Neuron (in vitro differentiated cells): ENCODE measurements around the gene CARD16.
"Not testable (repeated sequence)": the region's sequence is repeated elsewhere in the genome, so short reads cannot be mapped to it uniquely, and the experiment has no call there.

Source experiments
- H2AFZ ChIP-seq: one replicate; pipeline ENCODE4 v1.6.1; 2013; ENCODE audit warnings: low read depth, mild to moderate bottlenecking, inconsistent platforms, low read length, moderate library complexity
- H3K27me3 ChIP-seq: one replicate; pipeline ENCODE4 v1.6.1; 2013; ENCODE audit warnings: low read length; ENCODE audit not compliant: insufficient read depth
- H3K36me3 ChIP-seq: one replicate; pipeline ENCODE4 v1.6.1; 2013; ENCODE audit warnings: low read length; ENCODE audit not compliant: insufficient read depth
- H3K4me1 ChIP-seq: one replicate; pipeline ENCODE4 v1.6.1; 2013; ENCODE audit warnings: low read length; ENCODE audit not compliant: insufficient read depth
- H3K4me3 ChIP-seq: 2 replicates; pipeline ENCODE4 v1.5.1; 2013; ENCODE audit warnings: mild to moderate bottlenecking, low read length, moderate library complexity
- H3K9me3 ChIP-seq: one replicate; pipeline ENCODE4 v1.6.1; 2013; ENCODE audit warnings: low read length

The CARD16 gene

DNA sequence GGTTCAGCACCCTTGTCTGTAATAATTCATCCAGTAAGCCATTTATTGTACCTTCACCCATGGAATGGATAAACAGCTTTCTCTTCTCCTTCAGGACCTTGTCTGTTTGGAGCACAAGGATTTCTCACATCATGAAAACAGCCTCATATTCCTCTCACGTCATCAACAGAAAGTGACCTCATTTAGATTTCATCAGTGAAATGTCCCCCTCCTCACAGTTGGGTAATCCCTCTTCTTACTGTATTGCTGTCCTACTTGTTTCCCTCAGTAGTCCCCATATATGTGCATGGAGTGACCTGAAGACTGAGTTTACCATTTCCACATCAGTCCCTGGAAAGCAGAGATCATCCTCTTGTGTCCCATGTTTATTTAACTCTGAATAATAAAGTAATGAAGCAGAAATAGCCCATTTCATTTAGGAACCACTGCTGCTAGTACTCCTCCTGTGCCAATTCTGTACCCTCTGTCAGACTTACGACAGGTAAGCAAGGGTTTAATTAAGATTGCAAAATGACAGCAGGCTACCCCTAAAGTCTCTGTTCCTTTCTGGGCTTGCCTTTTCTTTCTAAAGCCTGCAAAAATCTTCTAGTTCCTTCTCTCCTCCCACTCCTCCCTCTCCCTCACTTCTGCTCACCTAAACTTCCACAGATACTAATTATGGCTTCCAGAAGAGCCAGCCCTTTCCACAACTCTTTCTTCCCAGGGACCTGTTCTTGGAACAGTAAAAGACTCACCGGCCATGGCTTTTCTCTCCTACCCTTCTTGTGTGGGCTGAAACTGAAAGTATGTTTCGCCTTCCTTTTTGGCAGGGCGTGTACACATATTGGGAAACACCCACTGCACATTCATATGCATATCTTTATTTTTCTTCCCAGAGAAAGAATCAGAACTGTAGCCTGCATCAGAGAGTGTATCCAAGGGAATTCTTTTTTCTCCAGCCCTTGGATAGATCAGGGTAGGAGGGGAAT is at the start of gene CARD16:
Gene CARD16, minus strand, starts transcription at position 779 of the 968 bp plus-strand sequence. Its CDS starts 38 bp downstream, at position 741.
- not testable (repeated sequence) for H3K36me3 ChIP-seq, H3K27me3 ChIP-seq, H3K4me3 ChIP-seq, H2AFZ ChIP-seq, H3K9me3 ChIP-seq
- H3K4me1 ChIP-seq, result peaks cover 16% of the 10 kb centered on the region

- H3K27me3 ChIP-seq, result no peaks in the 10 kb centered on the region
- no peak overlapping the region for H3K4me3 ChIP-seq
- H3K36me3 ChIP-seq, result no peaks in the 10 kb centered on the region
- H3K9me3 ChIP-seq, result no peaks in the 10 kb centered on the region
- H3K4me1 ChIP-seq, result no peaks in the 10 kb centered on the region
- H2AFZ ChIP-seq, result no peak overlapping the region
These were observed 47.4 kb upstream of the CARD16 start for GRCh38 chr11:105092256-105093239.

DNA sequence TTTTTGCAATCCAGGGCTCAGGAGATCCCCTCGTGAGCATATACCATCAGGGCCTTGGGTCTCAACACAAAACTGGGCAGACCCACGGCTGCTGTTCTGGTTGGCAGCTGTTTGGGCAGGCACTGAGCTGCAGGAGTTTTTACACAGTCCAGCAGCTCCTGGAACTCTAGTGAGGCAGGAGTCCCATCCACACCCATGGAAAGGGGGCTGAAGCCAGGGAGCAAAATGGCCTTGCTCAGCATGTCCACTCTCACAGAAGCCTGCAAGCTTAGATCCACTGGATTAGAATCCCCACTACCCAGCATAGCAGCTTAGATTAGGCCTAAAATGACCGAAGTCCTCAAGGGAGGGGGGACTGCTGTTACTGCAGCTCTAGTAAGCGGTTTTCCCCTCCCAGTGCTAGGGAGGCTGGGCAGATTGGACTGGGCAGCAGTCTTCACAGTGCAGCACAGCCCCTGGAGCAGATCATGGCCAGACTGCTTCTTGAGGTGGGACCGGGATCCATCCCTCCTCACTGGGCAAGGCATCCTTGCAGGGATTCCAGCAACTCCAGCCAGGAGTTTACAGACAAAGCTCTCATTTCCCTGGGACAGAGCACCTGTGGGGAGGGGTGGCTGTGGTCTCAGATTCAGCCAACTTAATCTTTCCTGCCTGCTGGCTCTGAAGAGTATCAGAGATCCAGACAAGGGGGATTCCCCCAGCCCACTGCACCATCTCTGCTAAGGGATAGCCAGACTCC is 36.4 kb upstream of the CARD16 start:
- Histone ChIP-seq H3K27me3 (no peaks in the 10 kb centered on the region), H3K4me3 (no peak overlapping the region), H3K4me1 (peaks cover 8% of the 10 kb centered on the region), H3K9me3 (no peaks in the 10 kb centered on the region), H3K36me3 (no peaks in the 10 kb centered on the region), H2AFZ (no peak overlapping the region)

DNA sequence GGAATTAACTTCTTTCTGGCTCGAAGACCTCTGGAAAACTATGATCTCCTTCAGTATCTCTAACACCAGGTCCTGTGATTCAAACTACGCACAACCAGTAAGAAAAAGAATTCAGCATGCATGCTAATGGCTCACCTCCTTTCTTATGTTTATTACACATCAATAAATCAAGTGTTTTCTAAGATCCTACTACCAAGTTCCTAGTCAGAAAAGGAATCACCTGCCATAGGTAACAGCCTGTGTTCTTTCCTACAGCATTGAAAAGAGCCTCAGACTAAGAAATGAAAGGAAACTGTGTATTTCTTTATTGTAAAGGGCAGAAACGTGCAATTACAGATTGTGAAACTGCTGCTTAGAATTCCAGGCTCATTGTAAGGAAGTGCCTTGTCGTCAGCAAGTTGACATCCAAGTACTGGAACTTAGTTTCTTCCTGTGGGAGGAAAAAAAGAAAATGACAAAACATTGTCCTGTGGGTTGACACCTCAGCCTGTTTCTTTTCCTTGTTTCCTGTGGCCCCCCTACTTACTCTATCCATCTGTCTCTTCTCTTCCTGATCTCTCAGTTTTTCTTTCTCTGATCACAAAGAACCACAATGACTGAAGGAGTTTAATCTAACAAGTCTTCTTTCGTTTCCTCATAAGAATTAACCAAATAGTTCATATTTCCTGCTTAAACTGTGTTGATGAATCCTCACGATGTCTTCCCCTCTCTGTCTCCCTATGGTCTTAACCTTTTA is 35.2 kb upstream of the CARD16 start:
- not testable (repeated sequence) for H3K36me3 ChIP-seq, H3K4me1 ChIP-seq, H3K27me3 ChIP-seq, H3K4me3 ChIP-seq, H3K9me3 ChIP-seq
- peak overlapping the region; percentile 40 for H2AFZ ChIP-seq

GRCh38 chr11:105078283-105078682 is 33.1 kb upstream of the CARD16 start:
- Histone ChIP-seq H3K4me3 (no peak overlapping the region), H2AFZ (no peak overlapping the region), H3K9me3 (no peaks in the 10 kb centered on the region), H3K4me1 (peaks cover 8% of the 10 kb centered on the region), H3K27me3 (no peaks in the 10 kb centered on the region), H3K36me3 (no peaks in the 10 kb centered on the region)

DNA sequence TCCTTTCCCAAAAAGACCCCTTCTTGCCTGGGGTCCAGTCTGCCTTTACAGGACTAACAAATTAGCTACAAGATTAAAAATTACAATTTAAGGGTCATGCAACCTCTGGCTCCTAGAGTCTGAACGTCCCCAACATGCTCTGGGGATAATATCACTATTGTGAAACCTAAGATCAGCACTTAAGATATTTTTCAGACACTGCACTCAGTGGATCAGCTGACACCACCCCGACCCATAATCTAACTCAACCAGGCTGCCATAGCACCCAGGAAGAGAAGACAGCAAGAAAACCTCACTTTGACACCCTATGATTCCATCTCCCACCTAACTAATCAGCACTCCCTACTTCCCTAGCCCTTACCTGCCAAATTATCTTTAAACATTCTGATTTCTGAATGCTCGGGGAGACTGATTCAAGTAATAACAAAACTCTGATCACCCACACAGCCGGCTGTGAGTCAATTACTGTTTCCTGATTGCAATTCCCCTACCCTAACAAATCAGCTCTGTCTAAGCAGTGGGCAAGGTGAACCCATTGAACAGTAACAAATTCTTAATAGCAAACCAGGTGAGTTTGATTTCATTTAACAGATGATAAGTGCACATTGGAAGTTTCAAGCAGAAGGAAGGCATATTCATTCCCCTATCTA is 32.1 kb upstream of the CARD16 start:
- H3K4me1 ChIP-seq, H3K4me3 ChIP-seq, H2AFZ ChIP-seq, H3K9me3 ChIP-seq, H3K27me3 ChIP-seq, H3K36me3 ChIP-seq: not testable (repeated sequence)

GRCh38 chr11:105074166-105074530 is 29.0 kb upstream of the CARD16 start:
- Histone ChIP-seq H3K9me3 (no peaks in the 10 kb centered on the region), H3K4me1 (no peaks in the 10 kb centered on the region), H3K36me3 (no peaks in the 10 kb centered on the region), H2AFZ (no peak overlapping the region), H3K27me3 (no peaks in the 10 kb centered on the region), H3K4me3 (no peak overlapping the region)

GRCh38 chr11:105073456-105074165 is 28.5 kb upstream of the CARD16 start:
- Histone ChIP-seq H3K4me3 (no peak overlapping the region), H3K9me3 (no peaks in the 10 kb centered on the region), H2AFZ (no peak overlapping the region), H3K27me3 (no peaks in the 10 kb centered on the region), H3K36me3 (no peaks in the 10 kb centered on the region), H3K4me1 (no peaks in the 10 kb centered on the region)

GRCh38 chr11:105072080-105072479 is 26.9 kb upstream of the CARD16 start:
- H3K9me3 ChIP-seq, H2AFZ ChIP-seq, H3K36me3 ChIP-seq, H3K4me3 ChIP-seq, H3K4me1 ChIP-seq, H3K27me3 ChIP-seq: not testable (repeated sequence)

GRCh38 chr11:105071089-105071732 is 26.1 kb upstream of the CARD16 start:
- Histone ChIP-seq H3K27me3 (no peaks in the 10 kb centered on the region), H3K4me1 (no peaks in the 10 kb centered on the region)

DNA sequence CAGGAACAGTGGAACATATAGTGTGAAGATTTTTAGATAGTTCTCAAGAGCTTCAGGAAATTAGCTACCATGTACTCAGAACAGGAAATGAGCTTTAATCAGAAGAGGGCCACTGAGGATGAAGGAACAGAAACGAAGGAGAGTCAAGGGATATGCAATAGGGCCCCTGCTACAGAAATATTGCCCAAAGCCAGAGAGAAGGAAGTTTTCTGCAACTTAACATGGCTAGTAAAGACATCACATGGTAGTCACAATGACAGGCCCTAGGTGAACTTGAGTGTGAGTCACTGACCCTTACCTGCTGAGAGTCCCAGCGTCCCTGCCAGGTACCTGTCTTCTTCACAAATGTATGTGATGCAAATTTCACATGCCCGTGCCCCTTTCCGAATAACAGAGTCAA is 25.2 kb upstream of the CARD16 start:
- Histone ChIP-seq H3K27me3 (no peaks in the 10 kb centered on the region), H3K9me3 (no peaks in the 10 kb centered on the region), H3K4me1 (no peaks in the 10 kb centered on the region), H3K4me3 (no peak overlapping the region), H2AFZ (no peak overlapping the region), H3K36me3 (no peaks in the 10 kb centered on the region)

More at GRCh38 chr11:105071089-105071732, 26.1 kb upstream of the CARD16 start:
- Histone ChIP-seq H3K36me3 (no peaks in the 10 kb centered on the region), H3K9me3 (no peaks in the 10 kb centered on the region), H3K4me3 (no peak overlapping the region), H2AFZ (no peak overlapping the region)
